ENCODE data around the gene PLA2G7. TPM values are rescaled to one million over a fixed set of nuclear protein-coding genes. Genes with fewer than 3 reads are reported as not detected.

PLA2G7 gene
- total RNA-seq, 2 experiments from 2014 or later, result not detected

DNA sequence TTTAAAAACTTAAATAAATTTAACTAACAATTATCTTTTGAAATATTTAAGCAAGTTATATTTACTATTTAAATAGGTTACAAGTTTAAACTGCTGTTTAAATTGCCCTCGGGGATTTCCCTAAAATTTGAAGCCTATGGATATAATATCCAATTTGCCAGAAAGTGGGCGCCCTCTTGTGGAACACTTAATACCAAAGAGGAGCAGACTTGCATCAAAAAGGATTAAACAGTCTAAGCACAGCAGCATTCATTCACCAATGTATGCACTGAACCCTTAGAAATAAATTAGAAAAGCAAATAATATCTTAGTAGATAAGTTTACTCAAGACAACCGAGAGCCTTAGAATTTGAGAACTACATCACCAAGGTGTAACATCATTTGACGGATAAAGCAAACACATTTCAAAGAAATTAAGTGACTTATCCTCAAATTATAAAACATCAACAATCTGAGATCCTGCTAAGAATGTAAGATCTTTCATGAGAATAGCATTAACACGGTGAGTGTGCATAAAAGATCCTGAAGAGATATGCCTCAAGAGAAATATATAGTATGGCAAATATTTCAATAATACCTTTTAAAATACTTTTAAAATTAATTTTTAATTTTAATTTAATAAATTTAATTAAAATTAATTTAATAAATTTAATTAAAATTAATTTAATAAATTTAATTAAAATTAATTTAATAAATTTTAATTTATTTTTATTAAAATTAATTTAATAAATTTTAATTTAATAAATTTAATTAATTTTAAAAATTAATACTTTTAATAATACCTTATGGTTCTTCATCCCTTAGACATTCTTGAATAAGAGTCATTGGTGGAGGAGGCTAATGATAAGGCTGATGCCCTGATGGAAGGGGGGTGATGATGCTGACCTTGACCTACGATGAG lies 46.6 kb upstream of the PLA2G7 start:
- DNase-seq (ENCODE audit: low spot score), result peak; percentile 72
- H3K4me3 ChIP-seq (ENCODE audit: low read depth, low read length, poor library complexity, severe bottlenecking), result no peak overlapping the region
- POLR2A ChIA-PET, result no interaction called here
- no TSS peak for BruUV-seq (replicated peaks)
- H3K36me3 ChIP-seq (ENCODE audit: insufficient read depth, low read length), result no peaks in the 10 kb centered on the region
- H3K27ac ChIP-seq (ENCODE audit: low read depth, low read length, poor library complexity, severe bottlenecking), result no peak overlapping the region
- CTCF ChIA-PET (ENCODE audit: unreplicated experiment), result no interaction called here
- no peaks in the 10 kb centered on the region for H3K4me1 ChIP-seq (ENCODE audit: insufficient read depth, low read length, poor library complexity, severe bottlenecking)
- H3K79me2 ChIP-seq (ENCODE audit: insufficient read depth, low read depth, low read length), result no peaks in the 10 kb centered on the region
- TF ChIP-seq CTCF (conservative IDR thresholded peaks at IDR 0.05; ENCODE audit: low read length) (peak; percentile 98), EZH2phosphoT487 (IDR thresholded peaks at IDR 0.05; ENCODE audit: borderline replicate concordance, low read depth, low read length) (no peak)
- no peak overlapping the region for H3K4me2 ChIP-seq (ENCODE audit: low read length)
- no peak overlapping the region for H2AFZ ChIP-seq (ENCODE audit: low read length)
- H3K9me3 ChIP-seq (ENCODE audit: low read length), result no peaks in the 10 kb centered on the region
- no peaks in the 10 kb centered on the region for H3K9me2 ChIP-seq (ENCODE audit: insufficient read depth, low read length)
- intact Hi-C loops (cut with micrococcal nuclease; ENCODE audit: unreplicated experiment), result loop anchor here (1.0 to 10.0 kb wide), 4 partner anchors 155 to 687 kb away; no protein-coding TSS in a partner anchor
- H4K20me1 ChIP-seq (ENCODE audit: insufficient read depth, low read length), result no peaks in the 10 kb centered on the region

- Histone ChIP-seq H3K9me3 (ENCODE audit: low read length) (no peaks in the 10 kb centered on the region), H3K4me3 (ENCODE audit: low read depth, low read length, poor library complexity, severe bottlenecking) (no peak overlapping the region), H4K20me1 (ENCODE audit: insufficient read depth, low read length) (no peaks in the 10 kb centered on the region), H3K36me3 (ENCODE audit: insufficient read depth, low read length) (no peaks in the 10 kb centered on the region), H2AFZ (ENCODE audit: low read length) (no peak overlapping the region), H3K9me2 (ENCODE audit: insufficient read depth, low read length) (no peaks in the 10 kb centered on the region), H3K4me2 (ENCODE audit: low read length) (no peak overlapping the region), H3K27ac (ENCODE audit: low read depth, low read length, poor library complexity, severe bottlenecking) (no peak overlapping the region), H3K4me1 (ENCODE audit: insufficient read depth, low read length, poor library complexity, severe bottlenecking) (no peaks in the 10 kb centered on the region), H3K79me2 (ENCODE audit: insufficient read depth, low read depth, low read length) (no peaks in the 10 kb centered on the region)
- no peak for DNase-seq (ENCODE audit: low spot score)
- TF ChIP-seq EZH2phosphoT487 (IDR thresholded peaks at IDR 0.05; ENCODE audit: borderline replicate concordance, low read depth, low read length) (no peak), CTCF (conservative IDR thresholded peaks at IDR 0.05; ENCODE audit: low read length) (no peak)
- ChIA-PET POLR2A (interaction anchor here (1.6 kb wide), 1 partner anchor 12 kb away, joined by 3 read pairs; no protein-coding TSS in a partner anchor), CTCF (ENCODE audit: unreplicated experiment) (interaction anchor here (0.6 kb wide), 1 partner anchor 18 kb away, joined by 3 read pairs; no protein-coding TSS in a partner anchor)
- intact Hi-C loops (cut with micrococcal nuclease; ENCODE audit: unreplicated experiment), result no loop called here
- BruUV-seq (replicated peaks), result no TSS peak
Measured at GRCh38 chr6:46777476-46778346, 42.5 kb upstream of the PLA2G7 start.

Data from OCI-LY7 (cell line).